ENCODE measurements around the gene SHISAL1. TPM values are rescaled to one million over a fixed set of nuclear protein-coding genes. Genes with fewer than 3 reads are reported as not detected.

SHISAL1 gene
- total RNA-seq, 1 experiment from 2014 or later, result not detected

- H3K9me3 ChIP-seq, result no peaks in the 10 kb centered on the region
- H3K9me3 Mint-ChIP-seq (ENCODE audit: unreplicated experiment), result no peaks in the 10 kb centered on the region
- no TSS peak for BruUV-seq (replicated peaks)
- intact Hi-C loops (cut with micrococcal nuclease; ENCODE audit: unreplicated experiment), result loop anchor here (10.0 kb wide), 1 partner anchor 85 kb away; no protein-coding TSS in a partner anchor
- no peak for TF ChIP-seq CTCF (IDR thresholded peaks at IDR 0.05; ENCODE audit: insufficient read depth in 1 of 2, low read depth in 1 of 2, low read length in 1 of 2, severe bottlenecking in 1 of 2, unreplicated experiment in 1 of 2)
- DNase-seq, result no peak
- H3K4me3 Mint-ChIP-seq (ENCODE audit: unreplicated experiment), result no peak overlapping the region
- no peaks in the 10 kb centered on the region for H3K27me3 ChIP-seq (replicated peaks; ENCODE audit: control insufficient read depth, insufficient read depth, low read length)
- ChIA-PET POLR2A (no interaction called here), CTCF (no interaction called here)
- no peaks in the 10 kb centered on the region for H3K4me1 ChIP-seq
- no peaks in the 10 kb centered on the region for H3K36me3 Mint-ChIP-seq (ENCODE audit: insufficient read depth, unreplicated experiment)
- H3K27ac Mint-ChIP-seq (ENCODE audit: unreplicated experiment), result no peak overlapping the region
- no peaks in the 10 kb centered on the region for H3K4me1 Mint-ChIP-seq (ENCODE audit: low read depth, unreplicated experiment)
- no peak overlapping the region for H3K4me3 ChIP-seq (ENCODE audit: low read depth, low read length)
- H3K27me3 Mint-ChIP-seq (ENCODE audit: insufficient read depth, unreplicated experiment), result peaks cover 12% of the 10 kb centered on the region
- no peaks in the 10 kb centered on the region for H3K36me3 ChIP-seq (ENCODE audit: control insufficient read depth, insufficient read depth, low read length)
Measured at GRCh38 chr22:44360306-44360667, 47.5 kb upstream of the SHISAL1 start.

GRCh38 chr22:44359496-44360110 is 46.9 kb upstream of the SHISAL1 start:
- Mint-ChIP-seq H3K27me3 (ENCODE audit: insufficient read depth, unreplicated experiment) (peaks cover 9% of the 10 kb centered on the region), H3K36me3 (ENCODE audit: insufficient read depth, unreplicated experiment) (no peaks in the 10 kb centered on the region), H3K27ac (ENCODE audit: unreplicated experiment) (no peak overlapping the region), H3K9me3 (ENCODE audit: unreplicated experiment) (no peaks in the 10 kb centered on the region), H3K4me1 (ENCODE audit: low read depth, unreplicated experiment) (no peaks in the 10 kb centered on the region), H3K4me3 (ENCODE audit: unreplicated experiment) (no peak overlapping the region)
- no peaks in the 10 kb centered on the region for H3K4me1 ChIP-seq
- CTCF ChIA-PET, result no interaction called here
- intact Hi-C loops (cut with micrococcal nuclease; ENCODE audit: unreplicated experiment), result loop anchor here (10.0 kb wide), 1 partner anchor 85 kb away; no protein-coding TSS in a partner anchor
- H3K36me3 ChIP-seq (ENCODE audit: control insufficient read depth, insufficient read depth, low read length), result no peaks in the 10 kb centered on the region
- H3K4me3 ChIP-seq (ENCODE audit: low read depth, low read length), result no peak overlapping the region
- no peak for TF ChIP-seq CTCF (IDR thresholded peaks at IDR 0.05; ENCODE audit: insufficient read depth in 1 of 2, low read depth in 1 of 2, low read length in 1 of 2, severe bottlenecking in 1 of 2, unreplicated experiment in 1 of 2)
- no peaks in the 10 kb centered on the region for H3K27me3 ChIP-seq (replicated peaks; ENCODE audit: control insufficient read depth, insufficient read depth, low read length)
- H3K9me3 ChIP-seq, result no peaks in the 10 kb centered on the region
- DNase-seq, result no peak
- BruUV-seq (replicated peaks), result no TSS peak
- POLR2A ChIA-PET, result no interaction called here

- H3K27ac Mint-ChIP-seq (ENCODE audit: unreplicated experiment), result no peak overlapping the region
- Histone ChIP-seq H3K36me3 (ENCODE audit: control insufficient read depth, insufficient read depth, low read length) (no peaks in the 10 kb centered on the region), H3K27me3 (replicated peaks; ENCODE audit: control insufficient read depth, insufficient read depth, low read length) (no peaks in the 10 kb centered on the region), H3K4me1 (no peaks in the 10 kb centered on the region), H3K4me3 (ENCODE audit: low read depth, low read length) (no peak overlapping the region), H3K9me3 (no peaks in the 10 kb centered on the region)
- peaks cover 14% of the 10 kb centered on the region for H3K27me3 Mint-ChIP-seq (ENCODE audit: insufficient read depth, unreplicated experiment)
- no peak overlapping the region for H3K4me3 Mint-ChIP-seq (ENCODE audit: unreplicated experiment)
- no peaks in the 10 kb centered on the region for H3K36me3 Mint-ChIP-seq (ENCODE audit: insufficient read depth, unreplicated experiment)
- ChIA-PET POLR2A (no interaction called here), CTCF (no interaction called here)
- no peak for TF ChIP-seq CTCF (IDR thresholded peaks at IDR 0.05; ENCODE audit: insufficient read depth in 1 of 2, low read depth in 1 of 2, low read length in 1 of 2, severe bottlenecking in 1 of 2, unreplicated experiment in 1 of 2)
- intact Hi-C loops (cut with micrococcal nuclease; ENCODE audit: unreplicated experiment), result no loop called here
- BruUV-seq (replicated peaks), result no TSS peak
- no peaks in the 10 kb centered on the region for H3K4me1 Mint-ChIP-seq (ENCODE audit: low read depth, unreplicated experiment)
- no peak for DNase-seq
- no peaks in the 10 kb centered on the region for H3K9me3 Mint-ChIP-seq (ENCODE audit: unreplicated experiment)
Measured at GRCh38 chr22:44358709-44359440, 46.1 kb upstream of the SHISAL1 start.

All from Caco-2 (cell line).